Measurements from ENCODE around the gene UBTF. TPM values are rescaled to one million over a fixed set of nuclear protein-coding genes. Genes with fewer than 3 reads are reported as not detected.

Gene UBTF
- total and polyA plus RNA-seq, 4 donors, result 31.9 to 75.5 (median 52.3) TPM

- H3K9me3 ChIP-seq (ENCODE audit: control insufficient read depth in 4 of 4, insufficient read depth in 3 of 4, low read length in 3 of 4), result no peaks in the 10 kb centered on the region
- no peak overlapping the region for H3K4me3 ChIP-seq
- no peak overlapping the region for H3K27ac ChIP-seq (ENCODE audit: low read depth in 1 of 2, low read length in 1 of 2)
- TF ChIP-seq, protein P1, sequence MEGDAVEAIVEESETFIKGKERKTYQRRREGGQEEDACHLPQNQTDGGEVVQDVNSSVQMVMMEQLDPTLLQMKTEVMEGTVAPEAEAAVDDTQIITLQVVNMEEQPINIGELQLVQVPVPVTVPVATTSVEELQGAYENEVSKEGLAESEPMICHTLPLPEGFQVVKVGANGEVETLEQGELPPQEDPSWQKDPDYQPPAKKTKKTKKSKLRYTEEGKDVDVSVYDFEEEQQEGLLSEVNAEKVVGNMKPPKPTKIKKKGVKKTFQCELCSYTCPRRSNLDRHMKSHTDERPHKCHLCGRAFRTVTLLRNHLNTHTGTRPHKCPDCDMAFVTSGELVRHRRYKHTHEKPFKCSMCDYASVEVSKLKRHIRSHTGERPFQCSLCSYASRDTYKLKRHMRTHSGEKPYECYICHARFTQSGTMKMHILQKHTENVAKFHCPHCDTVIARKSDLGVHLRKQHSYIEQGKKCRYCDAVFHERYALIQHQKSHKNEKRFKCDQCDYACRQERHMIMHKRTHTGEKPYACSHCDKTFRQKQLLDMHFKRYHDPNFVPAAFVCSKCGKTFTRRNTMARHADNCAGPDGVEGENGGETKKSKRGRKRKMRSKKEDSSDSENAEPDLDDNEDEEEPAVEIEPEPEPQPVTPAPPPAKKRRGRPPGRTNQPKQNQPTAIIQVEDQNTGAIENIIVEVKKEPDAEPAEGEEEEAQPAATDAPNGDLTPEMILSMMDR (IDR thresholded peaks at IDR 0.05; ENCODE audit: control extremely low read depth, extremely low read depth), result no peak
- WGBS, 2 donors, result 55 to 63% methylated on average over 5 of the region's 5 CpGs
- peaks cover 6 to 45% (median 40%) of the 10 kb centered on the region in 4 donors for H3K36me3 ChIP-seq (ENCODE audit: control insufficient read depth in 4 of 4, insufficient read depth in 4 of 4, low read length in 4 of 4)
- no peak overlapping the region for H3K9ac ChIP-seq (ENCODE audit: insufficient read depth in 1 of 2, low read length in 2 of 2)
- no peaks in the 10 kb centered on the region for H3K27me3 ChIP-seq (ENCODE audit: control insufficient read depth in 3 of 3, insufficient read depth in 3 of 3, low read length in 2 of 3)
- DNase-seq (no peak), ATAC-seq (ENCODE audit: insufficient read depth, low FRiP score) (no peak)
- peaks cover 3 to 17% (median 7%) of the 10 kb centered on the region in 5 donors for H3K4me1 ChIP-seq (ENCODE audit: control insufficient read depth in 5 of 5, insufficient read depth in 5 of 5, low read length in 5 of 5)
Observed at GRCh38 chr17:44216173-44216572, 3.3 kb downstream of the UBTF start.

DNA sequence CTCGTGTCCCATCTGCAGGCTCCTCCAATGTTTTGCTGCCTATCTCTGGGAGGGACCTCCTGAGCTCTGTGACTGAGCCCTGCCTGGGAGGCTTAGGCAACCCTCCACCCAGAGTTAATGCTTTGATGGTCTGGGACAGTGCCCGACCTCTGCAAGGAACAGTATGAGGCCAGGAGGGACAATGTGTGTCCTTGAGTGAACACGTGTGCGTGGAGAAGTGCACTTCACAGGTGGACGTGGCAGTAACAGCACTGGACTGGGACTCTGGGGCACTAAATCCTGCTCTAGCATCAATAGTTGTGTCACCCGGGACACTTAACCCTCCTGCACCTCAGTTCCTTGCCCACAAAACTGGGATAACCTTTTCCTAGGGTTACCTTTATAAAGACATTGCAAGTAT lies 4.6 kb downstream of the UBTF start:
- H3K9me3 ChIP-seq (ENCODE audit: control insufficient read depth in 4 of 4, insufficient read depth in 3 of 4, low read length in 3 of 4), result no peaks in the 10 kb centered on the region
- no peak for ATAC-seq (ENCODE audit: insufficient read depth, low FRiP score)
- WGBS, 2 donors, result 90 to 95% methylated on average over 6 of the region's 6 CpGs
- no peak for DNase-seq
- H3K4me3 ChIP-seq, result no peak overlapping the region
- H3K27me3 ChIP-seq (ENCODE audit: control insufficient read depth in 3 of 3, insufficient read depth in 3 of 3, low read length in 2 of 3), result no peaks in the 10 kb centered on the region
- H3K27ac ChIP-seq (ENCODE audit: low read depth in 1 of 2, low read length in 1 of 2), result peak overlapping the region in 1 of 2 donors; percentile 18
- peaks cover 5 to 22% (median 7%) of the 10 kb centered on the region in 5 donors for H3K4me1 ChIP-seq (ENCODE audit: control insufficient read depth in 5 of 5, insufficient read depth in 5 of 5, low read length in 5 of 5)
- TF ChIP-seq, protein P1 (IDR thresholded peaks at IDR 0.05; ENCODE audit: control extremely low read depth, extremely low read depth), result no peak
- H3K9ac ChIP-seq (ENCODE audit: insufficient read depth in 1 of 2, low read length in 2 of 2), result no peak overlapping the region
- peaks cover 6 to 53% (median 44%) of the 10 kb centered on the region in 4 donors for H3K36me3 ChIP-seq (ENCODE audit: control insufficient read depth in 4 of 4, insufficient read depth in 4 of 4, low read length in 4 of 4)

DNA sequence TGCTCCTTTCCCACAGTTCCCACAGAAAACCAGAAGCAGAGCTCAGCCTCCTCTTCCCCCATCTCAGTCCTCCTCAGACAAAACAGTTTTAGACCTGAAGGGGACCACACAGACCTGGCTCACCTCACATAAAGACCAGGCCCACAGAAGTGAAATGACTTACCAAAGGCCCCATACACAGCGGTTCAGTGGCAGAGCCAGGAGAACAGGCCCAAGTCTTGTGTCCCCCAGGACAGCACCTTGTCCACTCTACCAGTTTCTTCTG lies 5.3 kb downstream of the UBTF start:
- no peak overlapping the region for H3K4me3 ChIP-seq
- ATAC-seq (ENCODE audit: insufficient read depth, low FRiP score) (no peak), DNase-seq (no peak)
- H3K9ac ChIP-seq (ENCODE audit: insufficient read depth in 1 of 2, low read length in 2 of 2), result no peak overlapping the region
- TF ChIP-seq, protein P1 (IDR thresholded peaks at IDR 0.05; ENCODE audit: control extremely low read depth, extremely low read depth), result no peak
- H3K27ac ChIP-seq (ENCODE audit: low read depth in 1 of 2, low read length in 1 of 2), result no peak overlapping the region
- no peaks in the 10 kb centered on the region for H3K27me3 ChIP-seq (ENCODE audit: control insufficient read depth in 3 of 3, insufficient read depth in 3 of 3, low read length in 2 of 3)
- H3K9me3 ChIP-seq (ENCODE audit: control insufficient read depth in 4 of 4, insufficient read depth in 3 of 4, low read length in 3 of 4), result no peaks in the 10 kb centered on the region
- peaks cover 5 to 22% (median 7%) of the 10 kb centered on the region in 5 donors for H3K4me1 ChIP-seq (ENCODE audit: control insufficient read depth in 5 of 5, insufficient read depth in 5 of 5, low read length in 5 of 5)
- 100% methylated on average over 1 of the region's 1 CpG for WGBS, 2 donors
- H3K36me3 ChIP-seq (ENCODE audit: control insufficient read depth in 4 of 4, insufficient read depth in 4 of 4, low read length in 4 of 4), result peaks cover 8 to 60% (median 50%) of the 10 kb centered on the region in 4 donors
